H9 (cell line): Measurements from ENCODE around the gene WFIKKN2. TPM values are rescaled to one million over a fixed set of nuclear protein-coding genes. Genes with fewer than 3 reads are reported as not detected.

Experiments
- DNase-seq: peaks from one replicate; pipeline ENCODE4 v3.0.0-alpha.2; 2017
- H2AFZ ChIP-seq: one replicate; pipeline ENCODE4 v1.6.1; 2013; ENCODE audit warnings: mild to moderate bottlenecking, low read length, control low read depth, moderate library complexity
- H2AK5ac ChIP-seq: 2 replicates; pipeline ENCODE4 v1.6.1; 2013; ENCODE audit warnings: low read length, control low read depth, mixed read lengths; ENCODE audit not compliant: insufficient read length
- H2BK120ac ChIP-seq: one replicate; pipeline ENCODE4 v1.6.1; 2013; ENCODE audit warnings: low read depth, mild to moderate bottlenecking, low read length, control low read depth, inconsistent platforms; ENCODE audit not compliant: poor library complexity, severe bottlenecking
- H2BK12ac ChIP-seq: 2 replicates; pipeline ENCODE4 v1.6.1; 2013; ENCODE audit warnings: low read length, control low read depth, mixed read lengths, low read depth; ENCODE audit not compliant: insufficient read length
- H2BK15ac ChIP-seq: 2 replicates; pipeline ENCODE4 v1.6.1; 2013; ENCODE audit warnings: low read depth, low read length, control low read depth
- H2BK20ac ChIP-seq: one replicate; pipeline ENCODE4 v1.6.1; 2013; ENCODE audit warnings: low read depth, mild to moderate bottlenecking, low read length, control low read depth, inconsistent platforms; ENCODE audit not compliant: poor library complexity, severe bottlenecking
- H2BK5ac ChIP-seq: 2 replicates; pipeline ENCODE4 v1.6.1; 2013; ENCODE audit warnings: low read length, control low read depth, mixed read lengths; ENCODE audit not compliant: insufficient read length
- H3K14ac ChIP-seq: 2 replicates; pipeline ENCODE4 v1.6.1; 2013; ENCODE audit warnings: low read length, control low read depth; ENCODE audit not compliant: insufficient read depth
- H3K18ac ChIP-seq: 2 replicates; pipeline ENCODE4 v1.6.1; 2013; ENCODE audit warnings: low read depth, mild to moderate bottlenecking, mixed read lengths, low read length, control low read depth; ENCODE audit not compliant: insufficient read length
- H3K23ac ChIP-seq: 2 replicates; pipeline ENCODE4 v1.6.1; 2013; ENCODE audit warnings: low read length, control low read depth, mixed read lengths, low read depth; ENCODE audit not compliant: insufficient read length
- H3K23me2 ChIP-seq: 2 replicates; pipeline ENCODE4 v1.6.1; 2013; ENCODE audit warnings: low read depth, mild to moderate bottlenecking, mixed read lengths, low read length, control low read depth; ENCODE audit not compliant: insufficient read length, poor library complexity, severe bottlenecking
- H3K27ac ChIP-seq: 2 replicates; pipeline ENCODE4 v1.5.1; 2013; ENCODE audit warnings: low read length, control low read depth, mixed read lengths, low read depth; ENCODE audit not compliant: insufficient read length
- H3K27me3 ChIP-seq: 2 replicates; pipeline ENCODE4 v1.6.1; 2013; ENCODE audit warnings: low read length, control low read depth, inconsistent platforms; ENCODE audit not compliant: insufficient read depth
- H3K4ac ChIP-seq: 2 replicates; pipeline ENCODE4 v1.6.1; 2013; ENCODE audit warnings: low read depth, mild to moderate bottlenecking, control low read depth, inconsistent platforms, low read length, moderate library complexity
- H3K4me1 ChIP-seq: 2 replicates; pipeline ENCODE4 v1.6.1; 2013; ENCODE audit warnings: low read length, control low read depth, inconsistent platforms; ENCODE audit not compliant: insufficient read depth
- H3K4me2 ChIP-seq: 2 replicates; pipeline ENCODE4 v1.6.1; 2013; ENCODE audit warnings: low read length, control low read depth, mixed read lengths; ENCODE audit not compliant: insufficient read length, insufficient read depth
- H3K56ac ChIP-seq: 2 replicates; pipeline ENCODE4 v1.6.1; 2013; ENCODE audit warnings: low read depth, mild to moderate bottlenecking, mixed read lengths, low read length, control low read depth; ENCODE audit not compliant: insufficient read length
- H3K79me1 ChIP-seq: 2 replicates; pipeline ENCODE4 v1.6.1; 2013; ENCODE audit warnings: low read depth, mild to moderate bottlenecking, moderate library complexity, low read length, control low read depth, inconsistent platforms; ENCODE audit not compliant: insufficient read depth, poor library complexity, severe bottlenecking
- H3K79me2 ChIP-seq: 2 replicates; pipeline ENCODE4 v1.6.1; 2013; ENCODE audit warnings: low read length, control low read depth, inconsistent platforms; ENCODE audit not compliant: insufficient read depth
- H3K9ac ChIP-seq: 2 replicates; pipeline ENCODE4 v1.6.1; 2013; ENCODE audit warnings: low read length, control low read depth, mixed read lengths; ENCODE audit not compliant: insufficient read length; ENCODE audit errors: extremely low read depth
- H3K9me3 ChIP-seq: one replicate; pipeline ENCODE4 v1.6.1; 2013; ENCODE audit warnings: low read depth, low read length, inconsistent platforms; ENCODE audit not compliant: control insufficient read depth
- H3T11ph ChIP-seq: one replicate; pipeline ENCODE4 v1.6.1; 2013; ENCODE audit warnings: mild to moderate bottlenecking, low read length, control low read depth, inconsistent platforms
- H4K20me1 ChIP-seq: one replicate; pipeline ENCODE4 v1.6.1; 2013; ENCODE audit not compliant: control insufficient read depth, insufficient read length, insufficient read depth
- H4K5ac ChIP-seq: 2 replicates; pipeline ENCODE4 v1.6.1; 2013; ENCODE audit warnings: low read depth, mild to moderate bottlenecking, mixed read lengths, low read length, control low read depth; ENCODE audit not compliant: insufficient read length
- H4K8ac ChIP-seq: replicated peaks from 2 replicates; pipeline ENCODE4 v1.6.1; 2013; ENCODE audit warnings: low read length, control low read depth, mixed read lengths, low read depth; ENCODE audit not compliant: insufficient read length
- H4K91ac ChIP-seq: 2 replicates; pipeline ENCODE4 v1.6.1; 2013; ENCODE audit warnings: low read depth, mild to moderate bottlenecking, moderate library complexity, mixed read lengths, low read length, control low read depth; ENCODE audit not compliant: insufficient read length
- H3K27ac Mint-ChIP-seq, 3 experiments: 2 replicates in 2 of 3; 3 replicates in 1 of 3; pipeline ENCODE4 v1.8.0; 2020 to 2021; ENCODE audit warnings: mixed read lengths in 3 of 3, mild to moderate bottlenecking in 1 of 3, moderate library complexity in 1 of 3
- H3K27me3 Mint-ChIP-seq: 2 replicates; pipeline ENCODE4 v1.8.0; 2021; ENCODE audit warnings: low read depth, mild to moderate bottlenecking, moderate library complexity, mixed read lengths
- H3K36me3 Mint-ChIP-seq, 3 experiments: 2 replicates in 2 of 3; 3 replicates in 1 of 3; pipeline ENCODE4 v1.8.0; 2020 to 2021; ENCODE audit warnings: low read depth in 3 of 3, mixed read lengths in 3 of 3; ENCODE audit not compliant: insufficient read depth in 1 of 3
- H3K4me1 Mint-ChIP-seq, 2 experiments: 2 replicates each; pipeline ENCODE4 v1.8.0; 2020; ENCODE audit warnings: mixed read lengths in 2 of 2
- H3K4me3 Mint-ChIP-seq, 2 experiments: 2 replicates in 1 of 2; 3 replicates in 1 of 2; pipeline ENCODE4 v1.8.0; 2020 to 2021; ENCODE audit warnings: mild to moderate bottlenecking in 2 of 2, mixed read lengths in 2 of 2, moderate library complexity in 1 of 2
- H3K9me3 Mint-ChIP-seq, 2 experiments: 2 replicates in 1 of 2; 3 replicates in 1 of 2; pipeline ENCODE4 v1.8.0; 2020; ENCODE audit warnings: mild to moderate bottlenecking in 2 of 2, mixed read lengths in 2 of 2, moderate library complexity in 1 of 2
- WGBS: extraction: QIAGEN DNeasy Blood & Tissue Kit; methylation state at CpG from one replicate; pipeline ENCODE4 v1.1.7; 2013; ENCODE audit warnings: missing lambda C conversion rate, low lambda C conversion rate, mixed read lengths; ENCODE audit not compliant: insufficient read length; ENCODE audit errors: extremely low coverage; 5-methylcytosine and 5-hydroxymethylcytosine counted together
- total RNA-seq: library from RNA; stranded (reverse); gene quantifications from 2 replicates; pipeline ENCODE4 v1.2.1, GENCODE V29; 2021
- TF ChIP-seq, protein P1 (sequence below): fragments of 200-600 bp; sonication (generic); conservative IDR thresholded peaks from 3 replicates; pipeline ENCODE4 v1.8.0; 2021; ENCODE audit warnings: antibody characterized with exemption, mild to moderate bottlenecking

The WFIKKN2 gene
- total RNA-seq, 1 experiment from 2014 or later = 1.1 TPM

DNA sequence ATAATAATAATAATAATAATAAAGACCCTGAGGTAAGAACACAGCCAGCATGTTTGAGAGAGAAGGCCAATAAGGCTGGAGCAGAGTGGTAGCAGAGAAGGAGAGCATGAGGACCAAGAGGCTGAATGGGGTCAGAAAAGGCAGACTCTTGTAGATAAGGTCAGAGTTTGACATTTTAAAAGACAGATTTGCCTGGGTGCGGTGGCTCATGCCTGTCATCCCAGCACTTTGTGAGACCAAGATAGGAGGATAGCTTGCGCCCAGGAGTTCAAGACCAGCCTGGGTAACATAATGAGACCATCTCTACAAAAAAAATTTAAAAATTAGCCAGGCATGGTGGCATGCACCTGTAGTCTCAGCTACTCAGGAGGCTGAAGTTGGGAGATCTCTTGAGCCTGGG is 11.0 kb upstream of the WFIKKN2 start:
- H2BK5ac ChIP-seq = no peak overlapping the region
- H3K27me3 ChIP-seq = no peaks in the 10 kb centered on the region
- no peak overlapping the region for H2AFZ ChIP-seq
- H3K18ac ChIP-seq = no peak overlapping the region
- no peak overlapping the region for H3T11ph ChIP-seq
- H2BK12ac ChIP-seq = no peak overlapping the region
- WGBS = no CpG with 5 or more reads among the region's 2 CpGs
- no peak overlapping the region for H2AK5ac ChIP-seq
- H4K8ac ChIP-seq = no peak overlapping the region
- no peaks in the 10 kb centered on the region for H3K9me3 ChIP-seq
- peaks cover 5% of the 10 kb centered on the region; the same call in 1 of the 2 replicates for H3K4me1 ChIP-seq
- no peaks in the 10 kb centered on the region for H3K79me2 ChIP-seq
- DNase-seq = no peak
- no peak overlapping the region for H3K23ac ChIP-seq
- H3K4me2 ChIP-seq = no peak overlapping the region
- no peak overlapping the region for H3K27ac Mint-ChIP-seq
- peaks cover 4% of the 10 kb centered on the region for H3K27me3 Mint-ChIP-seq
- H3K27ac ChIP-seq = no peak overlapping the region
- H2BK20ac ChIP-seq = no peak overlapping the region
- no peak overlapping the region for H3K4me3 Mint-ChIP-seq
- H4K5ac ChIP-seq = no peak overlapping the region
- no peaks in the 10 kb centered on the region for H4K20me1 ChIP-seq
- H4K91ac ChIP-seq = no peak overlapping the region
- no peaks in the 10 kb centered on the region; a peak in 1 of 7 replicates for H3K36me3 Mint-ChIP-seq
- H2BK15ac ChIP-seq = no peak overlapping the region
- no peak overlapping the region for H3K4ac ChIP-seq
- H3K79me1 ChIP-seq = no peaks in the 10 kb centered on the region
- peaks cover 15 to 18% of the 10 kb centered on the region in 2 experiments for H3K4me1 Mint-ChIP-seq
- TF ChIP-seq, protein P1, sequence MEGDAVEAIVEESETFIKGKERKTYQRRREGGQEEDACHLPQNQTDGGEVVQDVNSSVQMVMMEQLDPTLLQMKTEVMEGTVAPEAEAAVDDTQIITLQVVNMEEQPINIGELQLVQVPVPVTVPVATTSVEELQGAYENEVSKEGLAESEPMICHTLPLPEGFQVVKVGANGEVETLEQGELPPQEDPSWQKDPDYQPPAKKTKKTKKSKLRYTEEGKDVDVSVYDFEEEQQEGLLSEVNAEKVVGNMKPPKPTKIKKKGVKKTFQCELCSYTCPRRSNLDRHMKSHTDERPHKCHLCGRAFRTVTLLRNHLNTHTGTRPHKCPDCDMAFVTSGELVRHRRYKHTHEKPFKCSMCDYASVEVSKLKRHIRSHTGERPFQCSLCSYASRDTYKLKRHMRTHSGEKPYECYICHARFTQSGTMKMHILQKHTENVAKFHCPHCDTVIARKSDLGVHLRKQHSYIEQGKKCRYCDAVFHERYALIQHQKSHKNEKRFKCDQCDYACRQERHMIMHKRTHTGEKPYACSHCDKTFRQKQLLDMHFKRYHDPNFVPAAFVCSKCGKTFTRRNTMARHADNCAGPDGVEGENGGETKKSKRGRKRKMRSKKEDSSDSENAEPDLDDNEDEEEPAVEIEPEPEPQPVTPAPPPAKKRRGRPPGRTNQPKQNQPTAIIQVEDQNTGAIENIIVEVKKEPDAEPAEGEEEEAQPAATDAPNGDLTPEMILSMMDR = no peak
- no peak overlapping the region for H2BK120ac ChIP-seq
- H3K9ac ChIP-seq = no peak overlapping the region
- peaks cover 2% of the 10 kb centered on the region for H3K23me2 ChIP-seq
- no peaks in the 10 kb centered on the region for H3K9me3 Mint-ChIP-seq
- no peak overlapping the region for H3K14ac ChIP-seq
- no peak overlapping the region for H3K56ac ChIP-seq
